ENCODE results near the gene KRT72.

Gene KRT72

DNA sequence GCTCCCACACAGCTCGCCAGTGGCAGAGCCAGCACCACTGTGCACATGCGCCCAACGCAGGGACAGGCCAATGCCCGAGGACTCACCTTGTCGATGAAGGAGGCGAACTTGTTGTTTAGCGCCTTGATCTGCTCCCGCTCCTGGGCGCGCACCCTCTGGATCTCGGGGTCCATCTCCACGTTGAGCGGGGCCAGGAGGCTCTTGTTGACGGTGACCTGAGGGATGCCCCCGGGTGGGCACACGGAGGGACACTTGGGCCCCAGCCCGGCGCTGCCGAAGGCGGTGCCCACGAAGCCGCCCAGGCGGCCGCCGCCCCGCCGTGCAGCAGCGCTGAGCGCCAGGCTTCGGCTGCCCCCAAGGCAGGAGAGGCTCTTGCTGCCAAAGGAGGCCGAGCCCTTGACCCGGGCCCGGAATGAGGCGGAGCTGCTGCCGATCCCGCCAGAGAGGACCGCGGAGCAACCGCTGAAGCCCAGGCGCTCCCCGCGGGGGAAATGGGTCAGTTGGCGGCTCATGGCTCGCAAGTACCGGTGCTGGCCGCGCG, at the start of gene KRT72:
TSS of gene KRT72 (minus strand) at position 523 of the 541 bp plus-strand sequence. CDS start at position 512, 11 bp downstream.
- DNase-seq (ENCODE audit: low read depth in 2 of 2): no peak

DNA sequence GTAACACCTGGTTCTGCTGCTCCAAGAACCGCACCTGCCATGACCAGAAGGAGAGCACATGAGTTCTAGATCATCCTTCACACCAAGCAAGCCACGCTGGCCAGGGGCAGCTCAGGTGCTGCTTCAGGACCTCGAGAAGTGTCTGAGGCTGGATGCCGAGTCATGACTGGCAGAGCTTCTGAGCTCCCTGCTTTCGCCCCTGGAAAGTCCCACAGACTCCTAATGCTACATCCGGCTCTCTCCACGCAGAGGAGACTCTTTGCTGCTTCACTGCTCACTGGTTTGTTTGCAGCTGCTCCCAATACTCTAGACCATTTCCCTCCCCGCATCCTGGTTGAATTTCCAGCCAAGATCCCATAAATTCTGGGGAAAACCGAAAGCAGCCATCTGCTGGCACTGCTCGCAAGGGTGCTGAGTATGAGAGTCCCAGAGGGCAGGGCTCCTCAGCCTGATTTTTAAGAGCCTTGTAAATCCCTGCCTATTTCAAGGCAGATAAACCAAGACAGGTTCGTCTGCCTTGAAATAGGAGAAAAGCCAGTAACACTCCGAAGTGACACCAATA, 49.3 kb upstream of the KRT72 start:
- DNase-seq (ENCODE audit: low read depth in 2 of 2): no peak

- DNase-seq (ENCODE audit: low read depth in 2 of 2): no peak
Measured at GRCh38 chr12:52649066-52649465, 47.8 kb upstream of the KRT72 start.

GRCh38 chr12:52648012-52648550, 46.8 kb upstream of the KRT72 start:
- DNase-seq (ENCODE audit: low read depth in 2 of 2): no peak

- no peak for DNase-seq (ENCODE audit: low read depth in 2 of 2)
Measured at GRCh38 chr12:52647601-52648000, 46.3 kb upstream of the KRT72 start.

DNA sequence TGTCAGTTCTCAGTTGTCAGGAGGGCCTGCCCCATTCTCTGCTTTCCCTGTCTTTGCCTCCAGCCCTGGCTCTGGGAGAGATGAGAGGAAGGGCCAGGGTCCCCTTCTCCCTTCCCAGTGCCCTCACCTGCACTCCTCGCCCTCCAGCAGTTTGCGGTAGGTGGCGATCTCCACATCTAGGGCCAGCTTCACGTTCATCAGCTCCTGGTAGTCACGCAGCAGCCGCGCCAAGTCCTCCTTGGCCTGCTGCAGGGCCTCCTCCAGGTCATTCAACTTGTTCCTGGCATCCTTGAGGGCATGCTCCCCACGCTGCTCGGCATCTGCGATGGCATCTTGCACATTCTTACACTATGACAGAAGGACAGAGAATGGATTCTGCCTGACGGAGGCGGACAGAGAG, 45.4 kb upstream of the KRT72 start:
- DNase-seq (ENCODE audit: low read depth in 2 of 2): no peak

DNA sequence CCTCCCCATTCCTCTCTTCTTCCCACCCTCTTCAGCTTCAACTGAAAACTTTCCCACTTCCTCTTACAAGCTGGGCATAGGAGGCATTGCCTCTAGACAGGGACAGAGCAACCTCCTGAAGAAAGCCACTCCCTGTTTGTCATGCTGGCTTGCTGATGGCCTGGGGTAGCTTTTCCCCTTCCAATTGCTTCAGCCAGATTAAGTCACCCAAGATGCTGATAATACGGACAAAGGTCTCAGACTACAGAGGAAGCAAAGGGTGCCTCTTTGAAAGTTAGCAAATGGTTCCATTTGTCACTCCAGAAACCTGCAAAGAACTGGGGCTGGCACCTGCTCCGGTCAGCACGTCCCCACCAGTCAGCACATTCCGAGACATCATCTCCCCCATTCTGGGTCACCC, 44.7 kb upstream of the KRT72 start:
- no peak for DNase-seq (ENCODE audit: low read depth in 2 of 2)

DNA sequence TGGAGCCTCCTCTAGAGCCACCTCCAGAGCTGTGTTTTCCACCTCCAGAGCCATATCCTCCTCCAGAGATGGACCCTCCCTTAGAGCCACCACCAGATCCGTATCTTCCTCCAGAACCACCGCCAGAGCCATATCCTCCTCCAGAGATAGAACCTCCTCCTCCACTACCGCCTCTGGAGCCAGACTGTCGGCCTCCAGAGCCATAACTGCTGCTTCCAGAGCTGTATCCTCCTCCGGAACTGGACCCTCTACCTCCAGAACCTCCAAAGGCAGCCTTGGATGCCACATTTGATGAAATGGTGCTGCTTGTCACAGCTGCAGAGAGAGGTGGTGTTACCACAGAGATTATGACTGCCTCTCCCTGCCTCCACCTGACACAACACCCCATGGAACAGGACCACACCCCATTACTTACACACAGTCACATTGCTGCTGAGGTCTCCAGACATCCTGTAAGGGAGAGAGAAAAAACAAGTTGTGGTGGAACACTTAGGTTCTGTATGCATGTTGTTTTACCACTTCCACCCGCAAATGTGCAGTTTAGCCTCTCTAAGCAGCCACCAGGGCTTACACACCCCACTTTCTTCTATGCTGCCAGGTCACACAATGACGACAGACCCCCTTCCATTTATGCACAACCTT, 44.0 kb upstream of the KRT72 start:
- no peak for DNase-seq (ENCODE audit: low read depth in 2 of 2)

DNA sequence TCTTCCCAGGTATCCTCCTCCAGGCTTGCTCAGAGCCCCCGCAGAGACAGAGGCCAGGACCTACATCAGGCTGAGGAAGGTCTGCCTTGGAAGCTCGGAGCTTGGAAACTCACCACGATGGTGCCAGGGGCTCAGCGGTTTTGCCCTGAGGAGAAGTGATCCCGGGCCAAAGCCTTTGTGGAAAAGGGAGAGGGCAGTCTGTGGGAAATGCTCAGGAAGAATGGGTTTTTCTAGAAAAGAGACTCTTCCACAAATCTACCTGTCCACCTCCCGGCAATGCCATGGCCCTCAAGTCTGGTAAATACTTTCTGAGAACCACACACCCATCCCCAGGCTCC, 42.8 kb upstream of the KRT72 start:
- no peak for DNase-seq (ENCODE audit: low read depth in 2 of 2)

DNA sequence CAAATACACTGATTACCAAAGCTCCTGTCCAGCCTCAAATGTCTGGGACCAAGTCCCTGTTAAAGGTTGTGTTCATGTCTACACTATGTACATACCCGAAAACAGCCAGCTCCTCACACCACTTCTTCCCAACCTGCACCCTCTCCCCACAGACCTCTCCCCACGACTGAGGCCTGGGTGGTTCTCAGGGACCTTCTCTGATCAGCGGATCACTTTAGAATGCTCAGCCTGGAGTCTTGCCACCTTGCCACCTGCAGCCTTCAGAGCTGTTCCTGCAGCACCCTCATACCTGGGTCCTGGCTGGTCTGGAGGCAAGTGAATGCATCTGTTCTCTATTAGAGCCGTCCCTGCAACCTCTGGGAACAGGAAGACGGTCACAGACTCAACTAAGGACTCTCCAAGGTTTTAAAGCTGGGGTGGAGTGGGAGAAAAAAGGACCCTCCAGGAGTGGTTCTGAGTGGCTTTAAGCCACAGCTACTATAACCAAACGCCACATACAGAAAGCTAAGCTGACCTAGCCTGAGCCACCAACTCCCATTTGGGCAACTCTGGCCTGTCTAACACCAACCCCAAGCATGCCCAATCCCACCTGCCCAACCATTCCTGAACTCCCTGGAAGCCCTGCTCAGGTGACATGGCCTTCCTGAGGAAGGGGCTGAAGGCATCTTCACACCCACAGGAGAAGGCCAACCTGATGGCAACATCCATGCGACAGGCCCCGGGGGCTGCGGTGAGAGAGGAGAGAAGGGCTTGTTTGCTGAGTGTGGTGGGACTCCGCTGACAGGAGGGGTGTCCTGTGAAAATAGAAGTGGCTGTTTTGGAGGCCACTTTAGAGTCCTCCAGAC, 42.2 kb upstream of the KRT72 start:
- no peak for DNase-seq (ENCODE audit: low read depth in 2 of 2)

- no peak for DNase-seq (ENCODE audit: low read depth in 2 of 2)
Measured at GRCh38 chr12:52641468-52641867, 40.2 kb upstream of the KRT72 start.

DNA sequence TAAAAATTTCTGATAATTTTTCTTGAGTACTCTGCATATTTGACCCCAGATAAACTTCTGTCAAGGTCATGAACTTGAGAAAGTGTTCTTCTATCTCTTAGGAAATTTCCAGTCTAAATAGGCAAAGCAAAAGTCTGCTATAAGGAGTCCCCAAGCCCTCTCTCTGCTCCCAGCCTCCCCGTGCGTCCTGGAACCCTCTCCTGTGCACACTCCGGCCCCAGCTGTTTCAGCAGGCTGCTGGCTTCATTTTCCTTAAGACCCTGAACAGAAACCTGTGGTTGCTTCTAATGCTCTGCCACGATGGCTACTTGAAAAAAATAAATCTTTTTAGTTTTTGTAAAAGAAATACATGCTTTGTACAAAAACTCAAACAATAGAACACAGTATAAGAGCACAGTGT, 36.0 kb upstream of the KRT72 start:
- DNase-seq (ENCODE audit: low read depth in 2 of 2): no peak

DNA sequence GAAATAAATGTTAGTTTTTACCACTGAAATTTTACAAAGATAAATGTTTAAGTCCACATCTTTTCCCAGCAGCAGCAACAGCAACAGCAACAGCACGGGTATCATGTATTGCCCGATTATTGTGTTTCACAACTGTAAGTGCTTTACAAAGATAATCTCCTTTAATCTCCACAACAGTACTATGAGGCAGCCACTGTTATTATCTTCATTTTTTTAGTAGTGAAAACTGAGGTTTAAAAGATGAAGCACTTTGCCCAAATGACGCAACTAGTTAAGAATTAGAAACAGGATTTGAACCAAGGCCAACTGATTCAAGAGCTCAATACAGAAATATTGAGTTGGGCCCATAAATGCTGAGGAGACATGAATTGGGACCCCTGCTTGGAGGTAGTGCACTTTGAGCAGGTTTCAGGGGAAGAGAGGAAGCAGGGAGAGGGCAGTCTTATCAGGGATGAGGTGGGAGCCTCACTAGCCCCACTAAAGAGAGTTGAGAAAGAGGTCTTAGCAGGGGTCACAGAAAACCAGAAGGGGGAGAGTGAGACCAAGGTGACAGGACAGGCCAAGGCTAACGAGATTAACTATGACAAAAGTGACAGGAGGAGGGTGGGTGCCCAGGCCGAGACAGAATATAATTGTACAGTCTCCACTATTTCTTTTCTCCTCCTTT, 35.5 kb upstream of the KRT72 start:
- DNase-seq (ENCODE audit: low read depth in 2 of 2): no peak

DNA sequence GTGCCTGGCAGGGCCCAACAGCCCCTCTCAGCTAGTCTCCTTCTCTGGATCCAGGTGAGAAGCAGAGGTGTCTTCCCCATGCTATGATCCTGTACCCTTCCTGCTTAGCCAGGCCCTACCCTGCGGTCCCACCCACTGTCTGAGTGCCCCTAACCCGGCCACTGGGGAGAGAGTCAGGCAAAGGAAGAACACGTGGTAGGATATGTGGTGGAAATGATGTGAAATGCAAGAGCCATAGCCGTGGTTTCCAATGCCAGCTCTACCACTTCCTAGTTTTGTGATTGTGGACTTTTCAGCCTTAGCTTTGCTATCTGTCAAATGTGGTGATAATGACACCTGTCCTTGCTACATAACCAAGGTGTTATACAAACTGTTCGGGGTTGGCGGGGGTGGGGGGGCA, 34.9 kb upstream of the KRT72 start:
- no peak for DNase-seq (ENCODE audit: low read depth in 2 of 2)

GRCh38 chr12:52634266-52635056, 33.2 kb upstream of the KRT72 start:
- DNase-seq (ENCODE audit: low read depth in 2 of 2): no peak

DNA sequence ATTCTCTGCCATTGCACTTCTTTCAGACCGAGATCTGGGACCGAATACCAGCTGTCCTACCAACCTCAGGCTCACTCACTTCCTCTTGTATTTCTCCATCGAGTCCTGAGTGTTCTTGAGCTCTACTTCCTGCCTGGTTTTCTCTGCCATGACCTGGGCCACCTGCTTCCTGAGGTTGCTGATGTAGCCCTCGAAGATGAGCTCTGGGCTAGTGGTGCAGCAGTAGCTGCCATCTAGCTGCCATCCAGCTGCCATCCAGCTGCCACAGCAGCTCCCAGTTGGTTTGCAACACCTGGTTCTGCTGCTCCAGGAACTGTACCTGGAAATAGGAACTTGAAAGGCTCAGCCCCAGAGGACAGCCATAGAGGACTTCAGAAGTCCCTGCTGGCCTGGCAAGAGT, 32.1 kb upstream of the KRT72 start:
- DNase-seq (ENCODE audit: low read depth in 2 of 2): no peak

DNA sequence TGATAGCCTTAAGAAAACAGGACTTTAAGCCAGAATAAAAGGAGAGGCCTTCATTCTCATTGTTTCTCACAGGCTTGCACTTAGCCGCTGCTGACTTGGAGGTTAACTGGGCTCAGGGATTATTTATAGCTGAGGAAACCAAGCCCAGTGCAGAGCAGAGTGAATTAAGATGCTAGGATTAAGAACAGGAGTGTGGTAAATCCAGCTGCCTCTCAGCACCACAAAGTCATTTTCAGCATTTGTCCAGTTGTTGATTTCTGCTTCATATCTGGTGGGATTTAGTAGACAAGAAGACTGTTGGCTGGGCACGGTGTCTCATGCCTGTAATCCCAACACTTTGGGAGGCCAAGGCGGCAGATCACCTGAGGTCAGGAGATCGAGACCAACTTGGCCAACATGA, 31.4 kb upstream of the KRT72 start:
- no peak for DNase-seq (ENCODE audit: low read depth in 2 of 2)

DNA sequence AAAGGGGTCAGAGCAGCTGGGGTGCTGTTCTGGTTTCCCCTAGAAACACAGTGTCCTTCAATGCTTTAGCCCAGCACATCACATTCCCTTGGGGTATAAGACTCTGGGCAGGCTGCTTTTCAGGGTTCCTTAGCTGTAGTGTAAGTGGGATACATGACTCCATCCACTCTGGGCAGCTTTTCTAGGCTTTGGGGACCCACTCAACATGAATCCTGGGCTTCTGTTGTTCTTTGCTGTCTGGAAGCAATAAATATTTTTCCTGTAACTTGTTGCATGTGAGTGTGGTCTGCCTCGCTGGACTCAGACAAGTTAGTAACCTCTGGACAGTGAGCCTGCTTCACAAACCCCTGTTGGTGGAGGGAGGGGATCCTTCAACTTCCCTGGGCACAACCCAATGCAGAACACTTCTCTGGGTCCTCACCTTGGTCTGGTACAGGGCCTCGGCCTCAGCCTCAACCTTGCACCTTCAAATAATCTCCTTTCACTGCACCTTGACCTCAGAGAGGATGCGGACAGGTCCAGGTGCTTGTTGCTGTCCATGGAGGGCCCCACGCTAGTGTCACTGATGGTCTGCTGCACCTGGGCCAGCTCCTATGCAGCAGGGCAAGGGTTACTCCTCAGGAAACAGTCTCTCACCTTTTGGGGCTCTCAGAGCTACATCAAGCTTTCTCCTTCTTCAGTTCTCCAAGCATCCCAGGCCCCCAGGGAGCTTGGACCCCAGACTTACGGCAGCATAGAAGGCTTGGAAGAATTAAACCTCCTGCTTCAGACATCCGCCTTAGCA, 30.6 kb upstream of the KRT72 start:
- DNase-seq (ENCODE audit: low read depth in 2 of 2): no peak

- DNase-seq (ENCODE audit: low read depth in 2 of 2): no peak
Measured at GRCh38 chr12:52631264-52631663, 30.0 kb upstream of the KRT72 start.

DNA sequence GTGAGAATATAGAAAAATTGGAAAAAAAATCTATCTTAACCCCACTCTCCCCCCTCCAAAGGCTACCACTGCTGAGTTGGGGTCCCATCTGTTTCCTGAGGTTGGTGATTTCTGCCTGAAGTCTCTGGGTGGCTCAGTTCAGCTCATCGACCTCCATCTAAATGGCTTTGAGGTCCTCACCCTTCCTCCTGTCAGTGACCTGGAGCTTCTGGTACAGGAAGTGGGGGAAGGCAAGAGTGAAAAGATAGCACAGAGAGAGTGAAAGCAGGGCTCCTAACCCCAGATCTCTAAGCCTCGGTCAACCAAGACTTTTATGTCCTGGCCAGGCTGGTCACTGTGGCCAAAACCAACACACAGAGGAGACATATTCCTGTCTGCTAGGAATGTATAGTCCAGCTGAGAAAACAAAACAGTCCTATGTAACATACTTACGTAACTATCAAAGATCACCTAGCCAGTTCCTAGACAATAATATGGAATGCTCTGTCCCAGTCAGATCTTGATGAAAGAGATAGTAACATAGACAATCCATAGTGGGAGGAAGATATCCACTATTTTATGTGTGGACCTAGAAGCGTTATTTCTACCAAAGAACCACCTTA, 29.4 kb upstream of the KRT72 start:
- DNase-seq (ENCODE audit: low read depth in 2 of 2): no peak
